SK-N-MC (cell line): ENCODE results near the gene CABLES2.

Source experiments
- EZH2 ChIP-seq: fragments of 200-600 bp; sonication (generic); IDR thresholded peaks from one replicate; pipeline ENCODE4 v1.6.1; 2017; ENCODE audit warnings: antibody characterized with exemption
- POLR2AphosphoS5 ChIP-seq: IDR thresholded peaks from 2 replicates; pipeline ENCODE4 v1.6.1; 2012; ENCODE audit warnings: mild to moderate bottlenecking, low read depth, low read length, borderline replicate concordance

DNA sequence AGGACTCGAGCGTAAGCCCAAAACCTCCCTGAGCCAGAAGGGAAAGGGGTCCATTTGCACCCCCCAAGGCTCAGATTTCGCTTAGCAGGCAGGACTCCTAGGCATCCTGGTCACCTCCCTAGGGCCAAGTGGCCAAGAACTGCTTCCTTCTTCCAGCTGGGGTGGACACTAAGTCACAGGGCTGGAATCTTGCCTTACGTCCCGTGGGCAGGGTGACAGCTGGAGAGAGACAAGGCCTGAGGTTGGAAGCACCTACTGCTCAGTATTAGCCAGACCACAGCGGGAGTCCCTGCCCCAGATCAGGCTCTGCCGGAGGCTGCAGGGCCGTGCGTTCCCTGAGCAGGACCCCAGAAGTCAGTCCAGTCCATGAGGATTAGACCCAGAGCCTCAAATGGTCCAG is 59.6 kb downstream of the CABLES2 start:
- TF ChIP-seq POLR2AphosphoS5 (no peak), EZH2 (no peak)
